Breast epithelium (tissue), 4 donors: ENCODE results near the gene COL23A1. TPM values are rescaled to one million over a fixed set of nuclear protein-coding genes. Genes with fewer than 3 reads are reported as not detected.

Source experiments
- DNase-seq, 2 donors: peaks; one replicate each; pipeline ENCODE4 v3.0.0-alpha.2; 2019; ENCODE audit warnings: low spot score in 2 of 2
- H3K27ac ChIP-seq, 2 donors: fragments of 200-600 bp; sonication (generic) in 1 of 2; one replicate each; pipeline ENCODE4 v1.5.1; 2016 to 2019; ENCODE audit warnings: mild to moderate bottlenecking in 1 of 2
- H3K27me3 ChIP-seq, 2 donors: fragments of 200-600 bp; sonication (generic) in 1 of 2; one replicate each; pipeline versions ENCODE4 v1.5.1 to v1.6.0; 2017 to 2019; ENCODE audit warnings: control low read depth in 1 of 2, mild to moderate bottlenecking in 1 of 2
- H3K36me3 ChIP-seq: fragments of 200-600 bp; one replicate; pipeline ENCODE4 v1.5.1; 2019
- H3K4me1 ChIP-seq, 2 donors: fragments of 200-600 bp; sonication (generic); one replicate each; pipeline ENCODE4 v1.5.1; 2016 to 2019; ENCODE audit warnings: control low read depth in 1 of 2
- H3K4me3 ChIP-seq, 3 donors: fragments of 200-600 bp; sonication (generic); 1 replicate in 2 of 3; 2 replicates in 1 of 3; pipeline ENCODE4 v1.5.1; 2016 to 2019; ENCODE audit warnings: mild to moderate bottlenecking in 3 of 3, moderate library complexity in 2 of 3
- H3K9me3 ChIP-seq, 2 donors: fragments of 200-600 bp; sonication (generic) in 1 of 2; one replicate each; pipeline ENCODE4 v1.5.1; 2016 to 2019; ENCODE audit warnings: control low read depth in 1 of 2
- POLR2A ChIP-seq: fragments of 450-650 bp; IDR thresholded peaks from one replicate; pipeline ENCODE4 v1.6.1; 2016; ENCODE audit warnings: antibody characterized with exemption, mild to moderate bottlenecking, moderate library complexity
- POLR2AphosphoS5 ChIP-seq, 3 donors: sonication (generic); formaldehyde crosslinking; IDR thresholded peaks; one replicate each; pipeline ENCODE4 v1.6.1; 2017; ENCODE audit warnings: antibody characterized with exemption in 3 of 3
- intact Hi-C: fragments of 100-400 bp; cut with DNase I; formaldehyde crosslinking; loops from one replicate; pipeline ENCODE4 v1.15.1; 2023; ENCODE audit warnings: low total_unique reads
- total RNA-seq, 3 donors: library from RNA; depleted of rRNA; stranded (reverse); fragments of >200 nt; gene quantifications; one replicate each; pipeline ENCODE4 v1.1.0, GENCODE V29; 2016
- TF ChIP-seq, protein P1 (sequence below), 3 donors: fragments of 450-650 bp; IDR thresholded peaks; one replicate each; pipeline ENCODE4 v1.5.1; 2016 to 2017; ENCODE audit warnings: antibody characterized with exemption in 3 of 3, mild to moderate bottlenecking in 3 of 3, moderate library complexity in 3 of 3

COL23A1 gene
- total RNA-seq, 3 donors from 2014 or later: 0.32 to 3.3 (median 2.6) TPM

DNA sequence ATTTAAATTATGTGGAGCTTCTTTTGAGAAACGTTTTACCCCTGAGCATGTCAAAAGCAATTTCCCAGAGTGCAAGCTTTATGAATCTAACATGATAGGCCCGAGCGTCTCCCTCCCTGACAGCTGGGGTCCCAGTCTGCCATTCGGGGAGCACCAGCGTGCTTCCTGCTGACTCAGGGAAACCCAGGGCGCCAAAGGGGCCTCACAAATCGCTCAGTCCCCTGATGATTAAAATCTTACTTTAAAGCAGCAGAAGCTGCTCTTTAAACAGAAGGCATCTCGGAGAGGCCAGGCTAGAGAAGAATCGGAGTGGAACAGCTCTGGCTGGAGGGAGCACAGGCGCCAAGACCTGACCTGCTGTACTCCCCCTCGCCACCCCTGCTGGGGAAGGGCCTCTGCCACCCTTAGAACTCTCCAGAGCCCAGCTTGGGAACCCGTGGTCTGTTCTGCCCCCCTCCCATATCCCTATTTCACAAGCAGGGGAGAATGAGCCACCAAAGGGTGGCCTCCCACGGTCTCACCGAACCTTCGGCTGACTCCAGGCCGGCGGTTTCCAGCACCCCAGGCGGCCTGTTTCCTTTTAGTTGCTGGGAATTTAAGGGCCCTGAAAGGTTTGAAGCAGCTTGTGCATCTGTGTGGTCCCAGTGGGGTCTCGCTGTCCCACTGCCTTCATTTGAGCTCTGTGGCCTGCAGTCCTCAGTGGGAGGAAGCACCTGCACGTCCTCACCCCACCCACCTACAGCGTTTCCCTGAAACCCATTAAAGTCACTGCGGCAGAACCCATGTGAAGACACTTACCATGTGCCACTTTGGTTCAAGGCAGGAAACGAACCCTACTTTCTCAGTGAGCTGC lies 147.6 kb downstream of the COL23A1 start:
- no peaks in the 10 kb centered on the region for H3K4me1 ChIP-seq
- no peak overlapping the region for H3K27ac ChIP-seq
- H3K27me3 ChIP-seq: no peaks in the 10 kb centered on the region
- TF ChIP-seq POLR2A (no peak), POLR2AphosphoS5 (IDR thresholded peaks at IDR 0.05) (no peak)
- TF ChIP-seq, protein P1, sequence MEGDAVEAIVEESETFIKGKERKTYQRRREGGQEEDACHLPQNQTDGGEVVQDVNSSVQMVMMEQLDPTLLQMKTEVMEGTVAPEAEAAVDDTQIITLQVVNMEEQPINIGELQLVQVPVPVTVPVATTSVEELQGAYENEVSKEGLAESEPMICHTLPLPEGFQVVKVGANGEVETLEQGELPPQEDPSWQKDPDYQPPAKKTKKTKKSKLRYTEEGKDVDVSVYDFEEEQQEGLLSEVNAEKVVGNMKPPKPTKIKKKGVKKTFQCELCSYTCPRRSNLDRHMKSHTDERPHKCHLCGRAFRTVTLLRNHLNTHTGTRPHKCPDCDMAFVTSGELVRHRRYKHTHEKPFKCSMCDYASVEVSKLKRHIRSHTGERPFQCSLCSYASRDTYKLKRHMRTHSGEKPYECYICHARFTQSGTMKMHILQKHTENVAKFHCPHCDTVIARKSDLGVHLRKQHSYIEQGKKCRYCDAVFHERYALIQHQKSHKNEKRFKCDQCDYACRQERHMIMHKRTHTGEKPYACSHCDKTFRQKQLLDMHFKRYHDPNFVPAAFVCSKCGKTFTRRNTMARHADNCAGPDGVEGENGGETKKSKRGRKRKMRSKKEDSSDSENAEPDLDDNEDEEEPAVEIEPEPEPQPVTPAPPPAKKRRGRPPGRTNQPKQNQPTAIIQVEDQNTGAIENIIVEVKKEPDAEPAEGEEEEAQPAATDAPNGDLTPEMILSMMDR (IDR thresholded peaks at IDR 0.05): no peak
- H3K36me3 ChIP-seq: no peaks in the 10 kb centered on the region
- no peak overlapping the region for H3K4me3 ChIP-seq
- no peaks in the 10 kb centered on the region for H3K9me3 ChIP-seq
- intact Hi-C loops: no loop called here
- DNase-seq: no peak

DNA sequence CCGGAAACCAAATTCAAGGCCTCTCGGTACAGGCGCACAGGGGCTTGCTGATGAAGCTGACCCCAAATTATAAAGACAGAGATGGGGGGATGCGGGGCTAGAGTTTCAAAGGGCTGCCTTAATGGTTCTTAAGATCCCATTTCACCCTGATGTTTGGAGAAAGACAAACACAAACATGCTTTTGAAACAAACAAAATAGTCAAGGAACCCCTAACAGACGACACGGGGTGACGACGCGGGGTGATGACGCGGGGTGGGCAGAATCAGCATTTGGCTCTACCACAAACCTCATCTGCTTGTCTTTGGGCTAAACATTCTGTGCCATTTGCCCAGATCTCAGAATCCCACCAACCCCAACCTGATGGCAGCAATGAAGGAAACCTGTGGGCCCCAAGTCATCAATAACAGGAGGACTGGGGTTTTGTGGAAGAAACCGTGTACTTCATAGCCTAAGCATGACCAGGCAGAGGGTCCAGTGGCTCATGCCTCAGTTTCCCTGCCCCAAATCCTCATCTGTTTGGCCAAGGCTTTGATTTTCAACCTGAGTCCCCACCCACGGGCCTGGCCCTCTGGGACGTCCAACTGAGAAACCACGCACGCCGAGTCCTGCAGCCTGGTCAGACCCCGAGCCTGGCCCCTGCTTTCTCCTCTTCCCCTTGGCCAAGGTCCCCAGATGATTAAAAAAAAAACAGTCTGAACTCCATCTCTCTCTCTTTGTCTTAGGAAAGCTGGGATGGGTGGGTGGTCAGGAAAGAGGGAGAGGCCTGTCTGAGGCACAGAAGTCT lies 148.5 kb downstream of the COL23A1 start:
- no peak overlapping the region for H3K27ac ChIP-seq
- intact Hi-C loops: no loop called here
- TF ChIP-seq POLR2AphosphoS5 (IDR thresholded peaks at IDR 0.05) (no peak), POLR2A (no peak)
- TF ChIP-seq, protein P1 (IDR thresholded peaks at IDR 0.05): no peak
- H3K4me1 ChIP-seq: no peaks in the 10 kb centered on the region
- H3K36me3 ChIP-seq: no peaks in the 10 kb centered on the region
- H3K9me3 ChIP-seq: no peaks in the 10 kb centered on the region
- no peak for DNase-seq
- H3K4me3 ChIP-seq: no peak overlapping the region
- no peaks in the 10 kb centered on the region for H3K27me3 ChIP-seq

DNA sequence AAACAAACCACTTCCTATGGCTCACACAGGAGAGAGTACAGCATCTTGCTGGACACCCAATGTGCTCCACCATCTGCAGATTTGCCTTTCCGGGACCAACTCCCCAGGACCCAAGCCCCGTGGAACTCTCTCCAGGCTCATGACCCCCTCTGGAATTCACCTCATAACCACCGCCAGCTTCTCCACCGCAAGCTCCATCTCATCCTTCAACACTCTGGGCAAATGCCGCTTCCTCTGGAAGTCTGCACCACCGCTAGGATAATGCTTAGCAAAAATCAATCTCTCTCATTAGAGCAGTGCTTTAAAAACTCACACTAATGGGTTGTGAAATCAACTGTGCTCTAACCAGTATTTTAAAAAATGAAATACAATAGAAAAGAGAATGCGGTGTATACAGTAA lies 150.0 kb downstream of the COL23A1 start:
- no peak overlapping the region for H3K27ac ChIP-seq
- TF ChIP-seq POLR2A (no peak), POLR2AphosphoS5 (IDR thresholded peaks at IDR 0.05) (no peak)
- TF ChIP-seq, protein P1 (IDR thresholded peaks at IDR 0.05): no peak

DNA sequence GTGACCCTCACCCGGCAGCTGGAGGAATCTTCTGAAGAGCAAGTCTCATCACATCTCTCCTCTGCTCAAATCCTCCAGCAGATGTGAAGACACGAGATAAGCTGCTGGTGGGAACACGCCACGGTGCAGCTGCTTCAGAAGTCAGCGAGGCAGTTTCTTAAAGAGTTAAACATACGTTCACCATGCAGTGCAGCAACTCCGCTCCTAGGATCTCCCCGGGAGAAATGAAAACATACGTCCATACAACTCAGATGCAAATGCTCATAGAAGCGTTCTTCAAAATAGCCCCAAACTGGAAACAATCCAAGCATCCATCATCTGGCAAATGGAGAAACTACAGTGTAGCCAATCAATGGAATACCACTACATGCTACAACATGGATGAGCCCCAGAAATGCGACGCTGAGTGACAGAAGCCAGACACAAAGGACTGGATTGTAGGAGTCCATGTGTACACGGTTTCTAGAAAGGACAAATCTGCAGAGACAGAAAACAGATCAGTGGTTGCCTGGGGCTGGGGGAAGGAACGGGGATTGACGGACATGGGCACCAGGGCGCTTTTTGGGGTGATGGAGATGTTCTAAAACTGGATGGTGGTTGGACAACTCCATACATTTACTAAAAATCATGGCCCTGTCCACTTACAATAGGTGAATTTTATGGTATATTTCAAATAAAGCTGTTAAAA lies 150.6 kb downstream of the COL23A1 start:
- Histone ChIP-seq H3K4me3 (no peak overlapping the region), H3K27ac (no peak overlapping the region), H3K9me3 (no peaks in the 10 kb centered on the region), H3K4me1 (no peaks in the 10 kb centered on the region), H3K36me3 (no peaks in the 10 kb centered on the region), H3K27me3 (no peaks in the 10 kb centered on the region)
- TF ChIP-seq POLR2AphosphoS5 (IDR thresholded peaks at IDR 0.05): no peak
- TF ChIP-seq, protein P1 (IDR thresholded peaks at IDR 0.05): no peak
- TF ChIP-seq POLR2A: no peak
- intact Hi-C loops: loop anchor here (1.0 kb wide), 1 partner anchor 18 kb away; no protein-coding TSS in a partner anchor
- no peak for DNase-seq

More for the DNA sequence above, 150.0 kb downstream of the COL23A1 start:
- Histone ChIP-seq H3K4me1 (no peaks in the 10 kb centered on the region), H3K9me3 (no peaks in the 10 kb centered on the region), H3K36me3 (no peaks in the 10 kb centered on the region), H3K4me3 (no peak overlapping the region), H3K27me3 (no peaks in the 10 kb centered on the region)
- no peak for DNase-seq
- intact Hi-C loops: loop anchor here (1.0 kb wide), 1 partner anchor 19 kb away; no protein-coding TSS in a partner anchor
